IMR-90 (cell line): ENCODE results near the gene NUP98. TPM values are rescaled to one million over a fixed set of nuclear protein-coding genes. Genes with fewer than 3 reads are reported as not detected.

Experiments used
- ATAC-seq: fragments of 200-7000 bp; cut with Tn5 transposase; 2 replicates; pipeline ENCODE4 v1.9.1; 2020; ENCODE audit warnings: low read depth, mild to moderate bottlenecking, moderate library complexity
- BruUV-seq: library from RNA; stranded (reverse); fragments of 400-500 nt; replicated peaks from 2 replicates; lab custom pipeline; 2021; lab: Mats Ljungman, UMichigan
- CTCF ChIA-PET: fragments of 300-600 bp; formaldehyde crosslinking; extraction: SDS; loops from one replicate; lab custom pipeline; 2021; ENCODE audit warnings: antibody characterized with exemption; lab: Yijun Ruan, JAX
- POLR2A ChIA-PET: fragments of 300-600 bp; sonication (Branson Sonifier 250); formaldehyde crosslinking; loops from one replicate; lab custom pipeline; 2022; ENCODE audit warnings: antibody characterized with exemption; ENCODE audit not compliant: unreplicated experiment; lab: Charles Lee
- DNase-seq: peaks from one replicate; pipeline ENCODE4 v3.0.0; 2013
- H2AFZ ChIP-seq: replicated peaks from 2 replicates; pipeline ENCODE3; 2013; ENCODE audit warnings: low read length, mild to moderate bottlenecking; ENCODE audit not compliant: poor library complexity
- H2AK5ac ChIP-seq: 2 replicates; pipeline ENCODE4 v1.6.1; 2013; ENCODE audit warnings: low read depth, low read length, inconsistent platforms
- H2AK9ac ChIP-seq: replicated peaks from 2 replicates; pipeline ENCODE3; 2013; ENCODE audit warnings: mild to moderate bottlenecking, low read depth, low read length, moderate library complexity; ENCODE audit not compliant: poor library complexity
- H2BK120ac ChIP-seq: 2 replicates; pipeline ENCODE4 v1.6.1; 2013; ENCODE audit warnings: low read depth, low read length, inconsistent platforms
- H2BK15ac ChIP-seq: 3 replicates; pipeline ENCODE4 v1.6.1; 2013; ENCODE audit warnings: low read depth, low read length, inconsistent platforms
- H2BK20ac ChIP-seq: 2 replicates; pipeline ENCODE4 v1.6.1; 2013; ENCODE audit warnings: low read depth, mild to moderate bottlenecking, inconsistent platforms, low read length, moderate library complexity
- H2BK5ac ChIP-seq: 2 replicates; pipeline ENCODE4 v1.6.1; 2013; ENCODE audit warnings: mild to moderate bottlenecking, low read depth, low read length, inconsistent platforms; ENCODE audit not compliant: poor library complexity, severe bottlenecking
- H3K14ac ChIP-seq: replicated peaks from 2 replicates; pipeline ENCODE4 v1.6.1; 2013; ENCODE audit warnings: low read depth, low read length, inconsistent platforms
- H3K18ac ChIP-seq: 2 replicates; pipeline ENCODE4 v1.6.1; 2013; ENCODE audit warnings: low read depth, low read length, control low read depth
- H3K23ac ChIP-seq: 2 replicates; pipeline ENCODE4 v1.6.1; 2013; ENCODE audit warnings: low read depth, low read length, inconsistent platforms
- H3K27ac ChIP-seq: 2 replicates; pipeline ENCODE4 v1.5.1; 2013; ENCODE audit warnings: mild to moderate bottlenecking, control low read depth, low read length; ENCODE audit not compliant: insufficient read depth
- H3K27me3 ChIP-seq: 2 replicates; pipeline ENCODE4 v1.6.1; 2013; ENCODE audit warnings: low read length; ENCODE audit not compliant: control insufficient read depth, insufficient read depth
- H3K36me3 ChIP-seq: 2 replicates; pipeline ENCODE4 v1.6.1; 2013; ENCODE audit warnings: low read length, mixed read lengths; ENCODE audit not compliant: control insufficient read depth, insufficient read depth
- H3K4ac ChIP-seq: 2 replicates; pipeline ENCODE4 v1.6.1; 2013; ENCODE audit warnings: low read depth, low read length, inconsistent platforms
- H3K4me1 ChIP-seq: 2 replicates; pipeline ENCODE4 v1.6.1; 2013; ENCODE audit warnings: low read length, mixed read lengths; ENCODE audit not compliant: control insufficient read depth, insufficient read depth
- H3K4me2 ChIP-seq: 2 replicates; pipeline ENCODE4 v1.6.1; 2013; ENCODE audit warnings: low read depth, mild to moderate bottlenecking, control low read depth, low read length, moderate library complexity
- H3K4me3 ChIP-seq: 2 replicates; pipeline ENCODE4 v1.5.1; 2013; ENCODE audit warnings: low read depth, mild to moderate bottlenecking, control low read depth, low read length, moderate library complexity; ENCODE audit not compliant: insufficient read depth
- H3K56ac ChIP-seq: 2 replicates; pipeline ENCODE4 v1.6.1; 2013; ENCODE audit warnings: low read length, inconsistent platforms; ENCODE audit not compliant: insufficient read depth; ENCODE audit errors: extremely low read depth
- H3K79me1 ChIP-seq, 2 experiments: 2 replicates each; pipeline ENCODE4 v1.6.1; 2013; ENCODE audit warnings: low read length in 2 of 2, inconsistent platforms in 1 of 2, low read depth in 1 of 2
- H3K9ac ChIP-seq: 2 replicates; pipeline ENCODE4 v1.6.1; 2013; ENCODE audit warnings: low read depth, low read length, control low read depth
- H3K9me1 ChIP-seq: 2 replicates; pipeline ENCODE4 v1.6.1; 2013; ENCODE audit warnings: low read length, inconsistent platforms; ENCODE audit not compliant: insufficient read depth
- H3K9me3 ChIP-seq: 2 replicates; pipeline ENCODE4 v1.6.1; 2013; ENCODE audit warnings: low read length; ENCODE audit not compliant: control insufficient read depth, insufficient read depth
- H4K20me1 ChIP-seq: 2 replicates; pipeline ENCODE4 v1.6.1; 2013; ENCODE audit warnings: low read length, inconsistent platforms; ENCODE audit not compliant: insufficient read depth
- H4K5ac ChIP-seq: 2 replicates; pipeline ENCODE4 v1.6.1; 2013; ENCODE audit warnings: mild to moderate bottlenecking, low read depth, low read length, control low read depth
- H4K8ac ChIP-seq, 2 experiments: 2 replicates each; pipeline ENCODE4 v1.6.1; 2013; ENCODE audit warnings: low read depth in 2 of 2, low read length in 2 of 2, control low read depth in 1 of 2, inconsistent platforms in 1 of 2
- H4K91ac ChIP-seq: 2 replicates; pipeline ENCODE4 v1.6.1; 2013; ENCODE audit warnings: low read depth, low read length, inconsistent platforms; ENCODE audit not compliant: insufficient read depth
- MAZ ChIP-seq: IDR thresholded peaks from 2 replicates; pipeline ENCODE4 v1.6.1; 2012; ENCODE audit warnings: low read depth, mild to moderate bottlenecking, low read length, improper control_type of control experiment, moderate library complexity, borderline replicate concordance
- MXI1 ChIP-seq: IDR thresholded peaks from 2 replicates; pipeline ENCODE4 v1.6.1; 2012; ENCODE audit warnings: low read depth, mild to moderate bottlenecking, low read length, moderate library complexity, borderline replicate concordance
- POLR2A ChIP-seq: IDR thresholded peaks from 2 replicates; pipeline ENCODE4 v1.6.1; 2012; ENCODE audit warnings: mild to moderate bottlenecking, low read depth, low read length
- RFX5 ChIP-seq: IDR thresholded peaks from 2 replicates; pipeline ENCODE4 v1.8.0; 2012; ENCODE audit warnings: low read depth, mild to moderate bottlenecking, low read length, moderate library complexity
- SMC3 ChIP-seq: fragments of 150-350 bp; IDR thresholded peaks from 2 replicates; pipeline ENCODE4 v1.6.1; 2016; ENCODE audit warnings: low read depth, mild to moderate bottlenecking, antibody characterized with exemption, low read length, moderate library complexity
- WGBS, 2 experiments: methylation state at CpG; one replicate each; pipeline versions ENCODE4 v1.1.5 to v1.1.7; 2013; ENCODE audit warnings: missing lambda C conversion rate in 2 of 2; ENCODE audit not compliant: insufficient read length in 1 of 2; ENCODE audit errors: extremely low coverage in 2 of 2; 5-methylcytosine and 5-hydroxymethylcytosine counted together
- dilution Hi-C: fragments of 300-500 bp; cut with HindIII; formaldehyde crosslinking; loops from one replicate; pipeline ENCODE4 v1.14.3; 2018; ENCODE audit warnings: low sequenced_read_pairs; ENCODE audit not compliant: unreplicated experiment
- in situ Hi-C: fragments of 300-500 bp; cut with MboI; formaldehyde crosslinking; loops from 3 replicates; pipeline ENCODE4 v1.14.3; 2019; ENCODE audit warnings: low sequenced_read_pairs, inconsistent platforms, mixed read lengths
- intact Hi-C: fragments of 100-400 bp; cut with micrococcal nuclease; formaldehyde crosslinking; loops from 2 replicates; pipeline ENCODE4 v1.10.0; 2022
- polyA plus RNA-seq, 3 experiments: library from polyadenylated mRNA; depleted of rRNA; stranded (reverse); fragments of >200 nt; gene quantifications; 2 replicates each; pipeline ENCODE4 v1.2.3, GENCODE V29; 2012; ENCODE audit warnings: low replicate concordance in 1 of 3
- total RNA-seq: library from RNA; depleted of rRNA; stranded (reverse); fragments of >200 nt; gene quantifications from 2 replicates; pipeline ENCODE4 v1.2.3, GENCODE V29; 2012

The NUP98 gene
- total and polyA plus RNA-seq, 2 of the 4 experiments (the other 2 are of a cell fraction): 103 to 138 TPM

- Histone ChIP-seq H3K9me1 (no peaks in the 10 kb centered on the region), H3K36me3 (peaks cover 27% of the 10 kb centered on the region), H3K4me1 (no peaks in the 10 kb centered on the region), H3K27me3 (no peaks in the 10 kb centered on the region), H3K27ac (no peak overlapping the region), H2BK20ac (no peak overlapping the region), H2BK5ac (no peak overlapping the region), H4K20me1 (no peaks in the 10 kb centered on the region), H3K18ac (no peak overlapping the region), H3K23ac (no peak overlapping the region), H3K4ac (no peak overlapping the region), H2AK9ac (no peak overlapping the region), H3K9me3 (no peaks in the 10 kb centered on the region), H4K5ac (no peak overlapping the region), H4K8ac (no peak overlapping the region), H3K14ac (no peak overlapping the region), H2AFZ (no peak overlapping the region), H3K4me3 (no peak overlapping the region), H3K56ac (no peak overlapping the region), H2BK120ac (no peak overlapping the region), H3K4me2 (no peak overlapping the region), H3K9ac (no peak overlapping the region), H4K91ac (no peak overlapping the region), H2AK5ac (no peak overlapping the region), H2BK15ac (no peak overlapping the region), H3K79me1 (no peaks in the 10 kb centered on the region)
- in situ Hi-C loops: no loop called here
- CTCF ChIA-PET: no interaction called here
- intact Hi-C loops: no loop called here
- 81% methylated on average over 3 of the region's 6 CpGs; no CpG with 5 or more reads in 1 of the 2 experiments for WGBS, 2 experiments
- TF ChIP-seq POLR2A (no peak), SMC3 (no peak), MXI1 (no peak), RFX5 (no peak), MAZ (no peak)
- DNase-seq (no peak), ATAC-seq (no peak)
- dilution Hi-C loops: no loop called here
- no TSS peak for BruUV-seq
- POLR2A ChIA-PET: no interaction called here
Observed at GRCh38 chr11:3665336-3666022, 131.9 kb downstream of the NUP98 start.
